Trophoblast cell (in vitro differentiated cells and primary cell): ENCODE results near the gene CAMSAP1.

Experiments used
- DNase-seq, 2 donors: peaks; one replicate each; pipeline ENCODE4 v3.0.0-alpha.2; 2016
- H2AFZ ChIP-seq: 2 replicates; pipeline ENCODE4 v1.6.1; 2013; ENCODE audit warnings: low read length, moderate library complexity, mild to moderate bottlenecking; ENCODE audit not compliant: insufficient read depth, poor library complexity
- H2AK5ac ChIP-seq: 2 replicates; pipeline ENCODE4 v1.6.1; 2013; ENCODE audit warnings: mild to moderate bottlenecking, low read length
- H2BK120ac ChIP-seq: 2 replicates; pipeline ENCODE4 v1.6.1; 2013; ENCODE audit warnings: low read length, mild to moderate bottlenecking, moderate library complexity; ENCODE audit not compliant: insufficient read depth, poor library complexity
- H2BK12ac ChIP-seq: 2 replicates; pipeline ENCODE4 v1.6.1; 2013; ENCODE audit warnings: mild to moderate bottlenecking, low read length, moderate library complexity
- H2BK5ac ChIP-seq: 2 replicates; pipeline ENCODE4 v1.6.1; 2013; ENCODE audit warnings: low read length, low read depth, moderate library complexity, mild to moderate bottlenecking; ENCODE audit not compliant: poor library complexity
- H3K14ac ChIP-seq: 2 replicates; pipeline ENCODE4 v1.6.1; 2013; ENCODE audit warnings: mild to moderate bottlenecking, low read length
- H3K18ac ChIP-seq: 2 replicates; pipeline ENCODE4 v1.6.1; 2013; ENCODE audit warnings: mild to moderate bottlenecking, low read length
- H3K23ac ChIP-seq: 2 replicates; pipeline ENCODE4 v1.6.1; 2013; ENCODE audit warnings: low read length
- H3K27ac ChIP-seq: 2 replicates; pipeline ENCODE4 v1.5.1; 2013; ENCODE audit warnings: low read depth, mild to moderate bottlenecking, inconsistent platforms, low read length, moderate library complexity
- H3K27me3 ChIP-seq: 2 replicates; pipeline ENCODE4 v1.6.1; 2013; ENCODE audit warnings: inconsistent platforms, mild to moderate bottlenecking, low read length, moderate library complexity; ENCODE audit not compliant: insufficient read depth
- H3K36me3 ChIP-seq, 2 experiments: 1 replicate in 1 of 2; 2 replicates in 1 of 2; pipeline ENCODE4 v1.6.1; 2013; ENCODE audit warnings: low read length in 2 of 2, mild to moderate bottlenecking in 2 of 2, moderate library complexity in 1 of 2; ENCODE audit not compliant: insufficient read depth in 2 of 2, control insufficient read depth in 1 of 2
- H3K4ac ChIP-seq: 2 replicates; pipeline ENCODE4 v1.6.1; 2013; ENCODE audit warnings: low read depth, mild to moderate bottlenecking, low read length, moderate library complexity
- H3K4me1 ChIP-seq, 2 experiments: 1 replicate in 1 of 2; 2 replicates in 1 of 2; pipeline ENCODE4 v1.6.1; 2013; ENCODE audit warnings: low read length in 2 of 2, mild to moderate bottlenecking in 2 of 2, moderate library complexity in 1 of 2; ENCODE audit not compliant: insufficient read depth in 2 of 2, control insufficient read depth in 1 of 2
- H3K4me2 ChIP-seq: 2 replicates; pipeline ENCODE4 v1.6.1; 2013; ENCODE audit warnings: inconsistent platforms, mild to moderate bottlenecking, low read length, moderate library complexity
- H3K4me3 ChIP-seq: 2 replicates; pipeline ENCODE4 v1.5.1; 2013; ENCODE audit warnings: mild to moderate bottlenecking, low read depth, low read length, inconsistent platforms
- H3K79me1 ChIP-seq: one replicate; pipeline ENCODE4 v1.6.1; 2013; ENCODE audit warnings: low read length
- H3K79me2 ChIP-seq: 2 replicates; pipeline ENCODE4 v1.6.1; 2013; ENCODE audit warnings: low read length, mild to moderate bottlenecking; ENCODE audit not compliant: control insufficient read depth, insufficient read depth, poor library complexity
- H3K9ac ChIP-seq: 2 replicates; pipeline ENCODE4 v1.6.1; 2013; ENCODE audit warnings: mild to moderate bottlenecking, low read length
- H3K9me3 ChIP-seq: 2 replicates; pipeline ENCODE4 v1.6.1; 2013; ENCODE audit warnings: low read depth, mild to moderate bottlenecking, control low read depth, inconsistent platforms, low read length; ENCODE audit not compliant: insufficient read depth
- H4K12ac ChIP-seq: 2 replicates; pipeline ENCODE4 v1.6.1; 2013; ENCODE audit warnings: low read depth, mild to moderate bottlenecking, low read length, moderate library complexity
- H4K8ac ChIP-seq: 2 replicates; pipeline ENCODE4 v1.6.1; 2013; ENCODE audit warnings: low read depth, mild to moderate bottlenecking, low read length, moderate library complexity
- H4K91ac ChIP-seq: one replicate; pipeline ENCODE4 v1.6.1; 2013; ENCODE audit warnings: low read depth, mild to moderate bottlenecking, low read length, moderate library complexity
- WGBS: extraction: QIAGEN DNeasy Blood & Tissue Kit; methylation state at CpG from one replicate; pipeline ENCODE4 v1.1.7; 2013; ENCODE audit warnings: missing lambda C conversion rate; ENCODE audit not compliant: insufficient read length, insufficient coverage; ENCODE audit errors: extremely low coverage; 5-methylcytosine and 5-hydroxymethylcytosine counted together

Gene CAMSAP1

GRCh38 chr9:135797507-135798262, 109.7 kb downstream of the CAMSAP1 start:
- Histone ChIP-seq H2BK120ac (no peak overlapping the region), H2BK5ac (no peak overlapping the region), H3K79me2 (no peaks in the 10 kb centered on the region), H3K27ac (no peak overlapping the region), H4K91ac (no peak overlapping the region), H3K79me1 (no peaks in the 10 kb centered on the region), H3K36me3 (no peaks in the 10 kb centered on the region), H3K14ac (no peak overlapping the region), H3K27me3 (no peaks in the 10 kb centered on the region), H3K9me3 (peaks cover 7% of the 10 kb centered on the region), H2AFZ (no peak overlapping the region), H3K4me1 (no peaks in the 10 kb centered on the region), H3K23ac (no peak overlapping the region), H3K4ac (no peak overlapping the region), H4K12ac (no peak overlapping the region), H4K8ac (no peak overlapping the region), H2BK12ac (no peak overlapping the region), H3K4me3 (no peak overlapping the region), H2AK5ac (no peak overlapping the region), H3K9ac (no peak overlapping the region), H3K18ac (no peak overlapping the region), H3K4me2 (no peak overlapping the region)
- peak in 1 of 2 donors; percentile 10 for DNase-seq
- WGBS: no CpG with 5 or more reads among the region's 24 CpGs

- H3K79me1 ChIP-seq: no peaks in the 10 kb centered on the region
- no peak overlapping the region for H3K27ac ChIP-seq
- no peak overlapping the region for H3K18ac ChIP-seq
- H2BK120ac ChIP-seq: no peak overlapping the region
- H3K4me2 ChIP-seq: no peak overlapping the region
- no peak overlapping the region for H3K4ac ChIP-seq
- no peak overlapping the region for H2BK5ac ChIP-seq
- no peak overlapping the region for H3K9ac ChIP-seq
- no peak overlapping the region for H4K12ac ChIP-seq
- H3K14ac ChIP-seq: no peak overlapping the region
- H3K4me1 ChIP-seq: no peaks in the 10 kb centered on the region
- DNase-seq: no peak
- peaks cover 7% of the 10 kb centered on the region for H3K9me3 ChIP-seq
- no peak overlapping the region for H2AFZ ChIP-seq
- no peaks in the 10 kb centered on the region for H3K27me3 ChIP-seq
- H3K23ac ChIP-seq: no peak overlapping the region
- H3K36me3 ChIP-seq: no peaks in the 10 kb centered on the region
- no peak overlapping the region for H2AK5ac ChIP-seq
- H3K4me3 ChIP-seq: no peak overlapping the region
- H2BK12ac ChIP-seq: no peak overlapping the region
- WGBS: no CpG with 5 or more reads among the region's 22 CpGs
- H4K8ac ChIP-seq: no peak overlapping the region
- no peak overlapping the region for H4K91ac ChIP-seq
- no peaks in the 10 kb centered on the region for H3K79me2 ChIP-seq
Observed at GRCh38 chr9:135796784-135797485, 110.4 kb downstream of the CAMSAP1 start.

- Histone ChIP-seq H4K12ac (no peak overlapping the region), H3K23ac (no peak overlapping the region), H4K91ac (no peak overlapping the region), H3K4me1 (no peaks in the 10 kb centered on the region), H2AK5ac (no peak overlapping the region), H3K14ac (no peak overlapping the region), H3K79me1 (no peaks in the 10 kb centered on the region), H2BK12ac (no peak overlapping the region), H2BK5ac (no peak overlapping the region), H3K27me3 (no peaks in the 10 kb centered on the region), H4K8ac (no peak overlapping the region), H2AFZ (no peak overlapping the region), H3K9me3 (peaks cover 12% of the 10 kb centered on the region), H3K4ac (no peak overlapping the region), H2BK120ac (no peak overlapping the region), H3K36me3 (no peaks in the 10 kb centered on the region), H3K79me2 (no peaks in the 10 kb centered on the region), H3K9ac (no peak overlapping the region), H3K4me2 (no peak overlapping the region), H3K18ac (no peak overlapping the region), H3K4me3 (no peak overlapping the region), H3K27ac (no peak overlapping the region)
- no peak for DNase-seq
- WGBS: no CpG with 5 or more reads among the region's 4 CpGs
Observed at GRCh38 chr9:135795391-135795790, 112.0 kb downstream of the CAMSAP1 start.

- H3K4me1 ChIP-seq: no peaks in the 10 kb centered on the region
- no peak overlapping the region for H3K4ac ChIP-seq
- no peaks in the 10 kb centered on the region for H3K79me2 ChIP-seq
- no peak overlapping the region for H3K4me3 ChIP-seq
- no peak overlapping the region for H3K14ac ChIP-seq
- H3K36me3 ChIP-seq: no peaks in the 10 kb centered on the region
- WGBS: no CpG with 5 or more reads among the region's 15 CpGs
- no peak overlapping the region for H3K18ac ChIP-seq
- no peak overlapping the region for H4K8ac ChIP-seq
- H2BK120ac ChIP-seq: no peak overlapping the region
- no peak overlapping the region for H2BK12ac ChIP-seq
- no peak overlapping the region for H3K4me2 ChIP-seq
- peaks cover 12% of the 10 kb centered on the region for H3K9me3 ChIP-seq
- H4K12ac ChIP-seq: no peak overlapping the region
- no peak overlapping the region for H3K27ac ChIP-seq
- no peak for DNase-seq
- H2AFZ ChIP-seq: no peak overlapping the region
- H3K27me3 ChIP-seq: no peaks in the 10 kb centered on the region
- H2BK5ac ChIP-seq: no peak overlapping the region
- H3K23ac ChIP-seq: no peak overlapping the region
- no peak overlapping the region for H3K9ac ChIP-seq
- H3K79me1 ChIP-seq: no peaks in the 10 kb centered on the region
- H2AK5ac ChIP-seq: no peak overlapping the region
- no peak overlapping the region for H4K91ac ChIP-seq
Observed at GRCh38 chr9:135794361-135794885, 112.9 kb downstream of the CAMSAP1 start.
